Smooth muscle cell (in vitro differentiated cells): ENCODE results near the gene DISC1. TPM values are rescaled to one million over a fixed set of nuclear protein-coding genes. Genes with fewer than 3 reads are reported as not detected.

Experiments
- DNase-seq: peaks from one replicate; lab custom pipeline; 2025; ENCODE audit not compliant: unreplicated experiment; lab: John Stamatoyannopoulos, UW
- H2AFZ ChIP-seq: fragments of 200-600 bp; sonication (generic); 2 replicates; pipeline ENCODE4 v1.6.0; 2016; ENCODE audit warnings: antibody characterized with exemption, low read depth, mild to moderate bottlenecking
- H3F3A ChIP-seq: fragments of 200-600 bp; sonication (generic); 2 replicates; pipeline ENCODE4 v1.6.0; 2017; ENCODE audit warnings: antibody characterized with exemption, low read depth
- H3K27ac ChIP-seq: fragments of 200-600 bp; sonication (generic); 2 replicates; pipeline ENCODE4 v1.5.1; 2016; ENCODE audit warnings: low read depth, mild to moderate bottlenecking
- H3K27me3 ChIP-seq: fragments of 200-600 bp; sonication (generic); 2 replicates; pipeline ENCODE4 v1.6.1; 2016; ENCODE audit warnings: low read depth, mild to moderate bottlenecking
- H3K36me3 ChIP-seq: fragments of 200-600 bp; sonication (generic); 2 replicates; pipeline ENCODE4 v1.5.1; 2016; ENCODE audit warnings: low read depth
- H3K4me1 ChIP-seq: fragments of 200-600 bp; sonication (generic); 2 replicates; pipeline ENCODE4 v1.5.1; 2016; ENCODE audit warnings: low read depth
- H3K4me2 ChIP-seq: fragments of 200-600 bp; sonication (generic); 2 replicates; pipeline ENCODE4 v1.6.0; 2016; ENCODE audit warnings: mild to moderate bottlenecking
- H3K4me3 ChIP-seq: fragments of 200-600 bp; sonication (generic); 2 replicates; pipeline ENCODE4 v1.5.1; 2016; ENCODE audit warnings: mild to moderate bottlenecking
- H3K79me2 ChIP-seq: fragments of 200-600 bp; sonication (generic); 2 replicates; pipeline ENCODE4 v1.6.0; 2016; ENCODE audit warnings: low read depth, mild to moderate bottlenecking
- H3K9ac ChIP-seq: fragments of 200-600 bp; sonication (generic); 2 replicates; pipeline ENCODE4 v1.6.0; 2016; ENCODE audit warnings: low read depth
- H3K9me3 ChIP-seq: fragments of 200-600 bp; sonication (generic); replicated peaks from 2 replicates; pipeline ENCODE4 v1.5.1; 2016; ENCODE audit warnings: low read depth
- H4K20me1 ChIP-seq: fragments of 200-600 bp; sonication (generic); 2 replicates; pipeline ENCODE4 v1.6.0; 2016; ENCODE audit warnings: low read depth
- CTCF ChIP-seq: fragments of 200-600 bp; sonication (generic); IDR thresholded peaks from 2 replicates; pipeline ENCODE4 v1.5.1; 2017; ENCODE audit warnings: borderline replicate concordance, mild to moderate bottlenecking, antibody characterized with exemption; ENCODE audit not compliant: insufficient read depth, poor library complexity, severe bottlenecking
- WGBS: methylation state at CpG from one replicate; pipeline ENCODE4 v1.1.7; 2016; ENCODE audit warnings: low lambda C conversion rate; 5-methylcytosine and 5-hydroxymethylcytosine counted together
- polyA plus RNA-seq: library from polyadenylated mRNA; unstranded; fragments of >200 nt; fragmentation: Nextera tagmentation; extraction: Ambion mirVana; gene quantifications from 2 replicates; pipeline ENCODE4 v1.2.1, GENCODE V29; 2016
- total RNA-seq: library from RNA; depleted of rRNA; stranded (reverse); fragments of >200 nt; gene quantifications from 2 replicates; pipeline ENCODE4 v1.2.3, GENCODE V29; 2014

DISC1 gene
- total and polyA plus RNA-seq, 2 experiments from 2014 or later: 0.89 to 4.3 TPM

GRCh38 chr1:232046451-232047306 is 420.1 kb downstream of the DISC1 start:
- Histone ChIP-seq H3K36me3 (no peaks in the 10 kb centered on the region), H3K27ac (no peak overlapping the region), H4K20me1 (no peaks in the 10 kb centered on the region), H3F3A (no peaks in the 10 kb centered on the region), H2AFZ (no peak overlapping the region), H3K4me1 (peaks cover 6% of the 10 kb centered on the region), H3K27me3 (no peaks in the 10 kb centered on the region), H3K9ac (no peak overlapping the region), H3K79me2 (no peaks in the 10 kb centered on the region), H3K4me2 (no peak overlapping the region), H3K9me3 (no peaks in the 10 kb centered on the region), H3K4me3 (no peak overlapping the region)
- no peak for TF ChIP-seq CTCF
- WGBS: 76% methylated on average over 3 of the region's 3 CpGs
- no peak for DNase-seq

- WGBS: 91% methylated on average over 2 of the region's 2 CpGs
- no peaks in the 10 kb centered on the region for H3K9me3 ChIP-seq
- no peak for DNase-seq
Measured at GRCh38 chr1:232047473-232047872, 420.9 kb downstream of the DISC1 start.

GRCh38 chr1:232048481-232048880 is 421.9 kb downstream of the DISC1 start:
- Histone ChIP-seq H3K4me2 (no peak overlapping the region), H4K20me1 (no peaks in the 10 kb centered on the region), H3K4me1 (peaks cover 6% of the 10 kb centered on the region), H3K27ac (no peak overlapping the region), H2AFZ (no peak overlapping the region), H3K4me3 (no peak overlapping the region), H3K36me3 (no peaks in the 10 kb centered on the region), H3K27me3 (no peaks in the 10 kb centered on the region), H3K9me3 (no peaks in the 10 kb centered on the region), H3K79me2 (no peaks in the 10 kb centered on the region), H3F3A (no peaks in the 10 kb centered on the region), H3K9ac (no peak overlapping the region)
- no peak for TF ChIP-seq CTCF
- no peak for DNase-seq
- WGBS: 93% methylated on average over 7 of the region's 7 CpGs

More at GRCh38 chr1:232047473-232047872, 420.9 kb downstream of the DISC1 start:
- Histone ChIP-seq H3K9ac (no peak overlapping the region), H3K4me2 (no peak overlapping the region), H3K4me1 (peaks cover 6% of the 10 kb centered on the region), H2AFZ (no peak overlapping the region), H3K27me3 (no peaks in the 10 kb centered on the region), H3K27ac (no peak overlapping the region), H3K4me3 (no peak overlapping the region), H3K79me2 (no peaks in the 10 kb centered on the region), H4K20me1 (no peaks in the 10 kb centered on the region), H3F3A (no peaks in the 10 kb centered on the region), H3K36me3 (no peaks in the 10 kb centered on the region)
- TF ChIP-seq CTCF: peak; percentile 3
